Neural progenitor cell (in vitro differentiated cells): Measurements from ENCODE around the gene RBM19. TPM values are rescaled to one million over a fixed set of nuclear protein-coding genes. Genes with fewer than 3 reads are reported as not detected.

Source experiments
- DNase-seq: peaks from one replicate; pipeline ENCODE4 v3.0.0-alpha.2; 2016; ENCODE audit warnings: low spot score
- H2AFZ ChIP-seq: fragments of 200-600 bp; sonication (generic); replicated peaks from 2 replicates; pipeline ENCODE4 v1.6.1; 2016; ENCODE audit warnings: antibody characterized with exemption
- H3F3A ChIP-seq: fragments of 200-600 bp; sonication (generic); 2 replicates; pipeline ENCODE4 v1.6.1; 2016; ENCODE audit warnings: antibody characterized with exemption, low read depth
- H3K27ac ChIP-seq: fragments of 200-600 bp; sonication (generic); 2 replicates; pipeline ENCODE4 v1.5.1; 2016; ENCODE audit warnings: mild to moderate bottlenecking
- H3K27me3 ChIP-seq: fragments of 200-600 bp; sonication (generic); 2 replicates; pipeline ENCODE4 v1.6.1; 2016; ENCODE audit warnings: mild to moderate bottlenecking, moderate library complexity
- H3K36me3 ChIP-seq: fragments of 200-600 bp; sonication (generic); 2 replicates; pipeline ENCODE4 v1.5.1; 2016
- H3K4me1 ChIP-seq: fragments of 200-600 bp; sonication (generic); 2 replicates; pipeline ENCODE4 v1.6.1; 2016; ENCODE audit warnings: mixed run types
- H3K4me2 ChIP-seq: fragments of 200-600 bp; sonication (generic); 2 replicates; pipeline ENCODE4 v1.6.1; 2016
- H3K4me3 ChIP-seq: fragments of 200-600 bp; sonication (generic); 2 replicates; pipeline ENCODE4 v1.5.1; 2016
- H3K79me2 ChIP-seq: fragments of 200-600 bp; sonication (generic); 2 replicates; pipeline ENCODE4 v1.6.1; 2016; ENCODE audit warnings: low read depth
- H3K9ac ChIP-seq: fragments of 200-600 bp; sonication (generic); 2 replicates; pipeline ENCODE4 v1.6.1; 2016
- H3K9me3 ChIP-seq: fragments of 200-600 bp; sonication (generic); 2 replicates; pipeline ENCODE4 v1.5.1; 2016; ENCODE audit warnings: low read depth
- H4K20me1 ChIP-seq: fragments of 200-600 bp; sonication (generic); 2 replicates; pipeline ENCODE4 v1.6.1; 2016; ENCODE audit warnings: low read depth
- H3K27ac Mint-ChIP-seq: 3 replicates; pipeline ENCODE4 v1.8.0; 2021; ENCODE audit warnings: mixed read lengths
- H3K27me3 Mint-ChIP-seq: 2 replicates; pipeline ENCODE4 v1.8.0; 2022; ENCODE audit warnings: low read depth, mild to moderate bottlenecking, inconsistent platforms, moderate library complexity, mixed read lengths; ENCODE audit not compliant: insufficient read depth
- H3K36me3 Mint-ChIP-seq: 3 replicates; pipeline ENCODE4 v1.8.0; 2021; ENCODE audit warnings: mixed read lengths
- H3K4me1 Mint-ChIP-seq: 3 replicates; pipeline ENCODE4 v1.8.0; 2021; ENCODE audit warnings: mixed read lengths
- H3K4me3 Mint-ChIP-seq: 3 replicates; pipeline ENCODE4 v1.8.0; 2021; ENCODE audit warnings: mild to moderate bottlenecking, moderate library complexity, mixed read lengths
- H3K9me3 Mint-ChIP-seq: 3 replicates; pipeline ENCODE4 v1.8.0; 2020; ENCODE audit warnings: mixed read lengths
- EZH2 ChIP-seq: fragments of 200-600 bp; sonication (generic); IDR thresholded peaks from 2 replicates; pipeline ENCODE4 v1.6.1; 2017; ENCODE audit warnings: antibody characterized with exemption, mild to moderate bottlenecking, moderate library complexity
- EZH2phosphoT487 ChIP-seq: fragments of 200-600 bp; sonication (generic); IDR thresholded peaks from 2 replicates; pipeline ENCODE4 v1.6.1; 2017; ENCODE audit warnings: antibody characterized with exemption
- total RNA-seq: library from RNA; depleted of rRNA; stranded (reverse); fragments of >200 nt; gene quantifications from 2 replicates; pipeline ENCODE4 v1.2.3, GENCODE V29; 2015; ENCODE audit warnings: low replicate concordance
- TF ChIP-seq, protein P1 (sequence below): fragments of 200-600 bp; sonication (generic); IDR thresholded peaks from 2 replicates; pipeline ENCODE4 v1.5.1; 2017; ENCODE audit warnings: antibody characterized with exemption, mild to moderate bottlenecking

Gene RBM19
- total RNA-seq, 1 donor from 2014 or later: 23.5 TPM

- no peaks in the 10 kb centered on the region for H3K9me3 ChIP-seq
- no peaks in the 10 kb centered on the region for H4K20me1 ChIP-seq
- H3K4me1 ChIP-seq: peaks cover 38% of the 10 kb centered on the region
- DNase-seq: no peak
- no peak overlapping the region for H3K4me3 Mint-ChIP-seq
- no peak overlapping the region for H3K9ac ChIP-seq
- H3K79me2 ChIP-seq: no peaks in the 10 kb centered on the region
- H3K27ac Mint-ChIP-seq: peak overlapping the region; percentile 53
- H3K4me2 ChIP-seq: no peak overlapping the region
- H3K27me3 Mint-ChIP-seq: peaks cover 15% of the 10 kb centered on the region
- TF ChIP-seq EZH2 (no peak), EZH2phosphoT487 (no peak)
- TF ChIP-seq, protein P1, sequence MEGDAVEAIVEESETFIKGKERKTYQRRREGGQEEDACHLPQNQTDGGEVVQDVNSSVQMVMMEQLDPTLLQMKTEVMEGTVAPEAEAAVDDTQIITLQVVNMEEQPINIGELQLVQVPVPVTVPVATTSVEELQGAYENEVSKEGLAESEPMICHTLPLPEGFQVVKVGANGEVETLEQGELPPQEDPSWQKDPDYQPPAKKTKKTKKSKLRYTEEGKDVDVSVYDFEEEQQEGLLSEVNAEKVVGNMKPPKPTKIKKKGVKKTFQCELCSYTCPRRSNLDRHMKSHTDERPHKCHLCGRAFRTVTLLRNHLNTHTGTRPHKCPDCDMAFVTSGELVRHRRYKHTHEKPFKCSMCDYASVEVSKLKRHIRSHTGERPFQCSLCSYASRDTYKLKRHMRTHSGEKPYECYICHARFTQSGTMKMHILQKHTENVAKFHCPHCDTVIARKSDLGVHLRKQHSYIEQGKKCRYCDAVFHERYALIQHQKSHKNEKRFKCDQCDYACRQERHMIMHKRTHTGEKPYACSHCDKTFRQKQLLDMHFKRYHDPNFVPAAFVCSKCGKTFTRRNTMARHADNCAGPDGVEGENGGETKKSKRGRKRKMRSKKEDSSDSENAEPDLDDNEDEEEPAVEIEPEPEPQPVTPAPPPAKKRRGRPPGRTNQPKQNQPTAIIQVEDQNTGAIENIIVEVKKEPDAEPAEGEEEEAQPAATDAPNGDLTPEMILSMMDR: no peak
- no peaks in the 10 kb centered on the region for H3K36me3 ChIP-seq
- H3K27ac ChIP-seq: no peak overlapping the region
- H3K9me3 Mint-ChIP-seq: no peaks in the 10 kb centered on the region
- H2AFZ ChIP-seq: no peak overlapping the region
- peaks cover 23% of the 10 kb centered on the region for H3F3A ChIP-seq
- H3K27me3 ChIP-seq: no peaks in the 10 kb centered on the region
- peaks cover 57% of the 10 kb centered on the region for H3K4me1 Mint-ChIP-seq
- peaks cover 1% of the 10 kb centered on the region for H3K36me3 Mint-ChIP-seq
- H3K4me3 ChIP-seq: no peak overlapping the region
These were observed 145.3 kb downstream of the RBM19 start for GRCh38 chr12:113820842-113821241.

DNA sequence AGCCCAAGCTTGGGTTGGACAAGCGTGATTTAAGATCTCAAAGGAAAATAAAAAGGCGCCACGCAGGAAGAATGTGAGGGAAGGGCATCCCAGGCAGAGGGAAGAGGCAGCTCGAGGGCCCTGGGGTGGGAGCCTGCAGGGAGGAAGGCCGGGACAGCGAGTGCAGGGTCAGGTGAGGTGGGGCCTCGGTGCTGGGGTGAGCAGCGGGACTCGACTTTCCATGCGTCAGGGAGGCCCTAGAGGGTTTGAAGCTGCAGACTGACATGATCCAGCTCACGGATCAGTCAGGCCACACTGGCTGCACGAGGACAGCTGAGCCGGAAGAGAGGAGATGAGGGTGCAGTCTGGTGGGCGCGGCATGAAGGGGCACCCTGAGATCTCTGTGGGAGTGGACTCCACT, 145.8 kb downstream of the RBM19 start:
- Histone ChIP-seq H3K27me3 (no peaks in the 10 kb centered on the region), H4K20me1 (no peaks in the 10 kb centered on the region), H3K36me3 (no peaks in the 10 kb centered on the region), H3K27ac (no peak overlapping the region), H3K79me2 (no peaks in the 10 kb centered on the region), H3K9me3 (no peaks in the 10 kb centered on the region), H2AFZ (no peak overlapping the region), H3K9ac (no peak overlapping the region), H3K4me3 (no peak overlapping the region), H3K4me2 (peak overlapping the region; percentile 55), H3K4me1 (peaks cover 38% of the 10 kb centered on the region), H3F3A (peaks cover 23% of the 10 kb centered on the region)
- no peaks in the 10 kb centered on the region for H3K9me3 Mint-ChIP-seq
- H3K27ac Mint-ChIP-seq: peak overlapping the region; percentile 53
- no peak overlapping the region for H3K4me3 Mint-ChIP-seq
- H3K4me1 Mint-ChIP-seq: peaks cover 63% of the 10 kb centered on the region
- TF ChIP-seq EZH2: no peak
- no peak for TF ChIP-seq EZH2phosphoT487
- TF ChIP-seq, protein P1: no peak
- peaks cover 15% of the 10 kb centered on the region for H3K27me3 Mint-ChIP-seq
- DNase-seq: no peak
- peaks cover 3% of the 10 kb centered on the region for H3K36me3 Mint-ChIP-seq

- H3K36me3 Mint-ChIP-seq: peaks cover 3% of the 10 kb centered on the region
- TF ChIP-seq EZH2phosphoT487: no peak
- TF ChIP-seq, protein P1: no peak
- no peak for TF ChIP-seq EZH2
- Histone ChIP-seq H3K4me1 (peaks cover 38% of the 10 kb centered on the region), H3K9ac (no peak overlapping the region), H4K20me1 (no peaks in the 10 kb centered on the region), H3K27ac (no peak overlapping the region), H3K27me3 (no peaks in the 10 kb centered on the region), H3K36me3 (no peaks in the 10 kb centered on the region), H2AFZ (no peak overlapping the region), H3K79me2 (no peaks in the 10 kb centered on the region), H3K4me2 (peak overlapping the region; percentile 55), H3K4me3 (no peak overlapping the region), H3K9me3 (no peaks in the 10 kb centered on the region), H3F3A (peaks cover 23% of the 10 kb centered on the region)
- peaks cover 69% of the 10 kb centered on the region for H3K4me1 Mint-ChIP-seq
- DNase-seq: peak; percentile 51
- no peaks in the 10 kb centered on the region for H3K9me3 Mint-ChIP-seq
- no peak overlapping the region for H3K4me3 Mint-ChIP-seq
- peaks cover 15% of the 10 kb centered on the region for H3K27me3 Mint-ChIP-seq
- peak overlapping the region; percentile 88 for H3K27ac Mint-ChIP-seq
These were observed 146.6 kb downstream of the RBM19 start for GRCh38 chr12:113819495-113819894.
